Measurements from ENCODE around the gene CENPO. TPM values are rescaled to one million over a fixed set of nuclear protein-coding genes. Genes with fewer than 3 reads are reported as not detected.
A peak's percentile ranks its signal among the peaks of the same experiment; 100 is the strongest.

The CENPO gene
- total RNA-seq, 2 donors from 2014 or later: 9.1 to 24.4 TPM

- DNase-seq (ENCODE audit: low spot score): no peak
- no peak overlapping the region for H3K27ac ChIP-seq
- H3K4me3 ChIP-seq: no peak overlapping the region
- WGBS: 91% methylated on average over 6 of the region's 6 CpGs
- no peaks in the 10 kb centered on the region for H3K36me3 ChIP-seq
- H3K9me3 ChIP-seq: no peaks in the 10 kb centered on the region
- no peaks in the 10 kb centered on the region for H3K4me1 ChIP-seq (replicated peaks)
- intact Hi-C loops (cut with DNase I): no loop called here
- TF ChIP-seq CTCF (IDR thresholded peaks at IDR 0.05) (no peak), POLR2AphosphoS5 (IDR thresholded peaks at IDR 0.05) (no peak), POLR2A (IDR thresholded peaks at IDR 0.05) (no peak)
- no peaks in the 10 kb centered on the region for H3K27me3 ChIP-seq (replicated peaks; ENCODE audit: insufficient read depth)
These were observed 7.4 kb upstream of the CENPO start for GRCh38 chr2:24785671-24786321.

GRCh38 chr2:24787532-24787931, 5.7 kb upstream of the CENPO start:
- 89% methylated on average over 2 of the region's 2 CpGs for WGBS
- TF ChIP-seq POLR2AphosphoS5 (IDR thresholded peaks at IDR 0.05) (no peak), CTCF (IDR thresholded peaks at IDR 0.05) (no peak), POLR2A (IDR thresholded peaks at IDR 0.05) (no peak)
- H3K27ac ChIP-seq: no peak overlapping the region
- H3K9me3 ChIP-seq: no peaks in the 10 kb centered on the region
- H3K27me3 ChIP-seq (replicated peaks; ENCODE audit: insufficient read depth): no peaks in the 10 kb centered on the region
- intact Hi-C loops (cut with DNase I): no loop called here
- DNase-seq (ENCODE audit: low spot score): no peak
- H3K4me1 ChIP-seq (replicated peaks): no peaks in the 10 kb centered on the region
- no peaks in the 10 kb centered on the region for H3K36me3 ChIP-seq
- no peak overlapping the region for H3K4me3 ChIP-seq

- intact Hi-C loops (cut with DNase I): no loop called here
- Histone ChIP-seq H3K27me3 (replicated peaks; ENCODE audit: insufficient read depth) (no peaks in the 10 kb centered on the region), H3K4me3 (no peak overlapping the region), H3K4me1 (replicated peaks) (no peaks in the 10 kb centered on the region), H3K36me3 (no peaks in the 10 kb centered on the region), H3K27ac (no peak overlapping the region), H3K9me3 (no peaks in the 10 kb centered on the region)
- TF ChIP-seq POLR2AphosphoS5 (IDR thresholded peaks at IDR 0.05) (no peak), POLR2A (IDR thresholded peaks at IDR 0.05) (no peak), CTCF (IDR thresholded peaks at IDR 0.05) (no peak)
- 65% methylated on average over 3 of the region's 3 CpGs for WGBS
- DNase-seq (ENCODE audit: low spot score): no peak
These were observed 4.4 kb upstream of the CENPO start for GRCh38 chr2:24788816-24789215.

GRCh38 chr2:24791452-24791851, 1.8 kb upstream of the CENPO start:
- no peaks in the 10 kb centered on the region for H3K4me1 ChIP-seq (replicated peaks)
- H3K9me3 ChIP-seq: no peaks in the 10 kb centered on the region
- H3K27me3 ChIP-seq (replicated peaks; ENCODE audit: insufficient read depth): no peaks in the 10 kb centered on the region
- intact Hi-C loops (cut with DNase I): loop anchor here (10.0 kb wide), 1 partner anchor 297 kb away; the partner anchor contains the start of gene NCOA1
- no peaks in the 10 kb centered on the region for H3K36me3 ChIP-seq
- H3K27ac ChIP-seq: no peak overlapping the region
- WGBS: 93% methylated on average over 5 of the region's 5 CpGs
- H3K4me3 ChIP-seq: no peak overlapping the region
- no peak for DNase-seq (ENCODE audit: low spot score)
- TF ChIP-seq POLR2AphosphoS5 (IDR thresholded peaks at IDR 0.05): no peak
- no peak for TF ChIP-seq CTCF (IDR thresholded peaks at IDR 0.05)
- no peak for TF ChIP-seq POLR2A (IDR thresholded peaks at IDR 0.05)

GRCh38 chr2:24792542-24792873, 717 bp upstream of the CENPO start:
- H3K4me3 ChIP-seq: peak overlapping the region; percentile 67 to 76
- H3K4me1 ChIP-seq (replicated peaks): no peaks in the 10 kb centered on the region
- no peaks in the 10 kb centered on the region for H3K9me3 ChIP-seq
- H3K36me3 ChIP-seq: no peaks in the 10 kb centered on the region
- H3K27me3 ChIP-seq (replicated peaks; ENCODE audit: insufficient read depth): no peaks in the 10 kb centered on the region
- intact Hi-C loops (cut with DNase I): loop anchor here (10.0 kb wide), 1 partner anchor 298 kb away; the partner anchor contains the start of gene NCOA1
- H3K27ac ChIP-seq: peak overlapping the region; percentile 96 to 99
- TF ChIP-seq POLR2A (IDR thresholded peaks at IDR 0.05) (no peak), POLR2AphosphoS5 (IDR thresholded peaks at IDR 0.05) (no peak), CTCF (IDR thresholded peaks at IDR 0.05) (no peak)
- DNase-seq (ENCODE audit: low spot score): no peak
- WGBS: 2% methylated on average over 6 of the region's 6 CpGs

Measured in prostate gland (tissue), 2 donors.